ENCODE data around the gene ATP4B. TPM values are rescaled to one million over a fixed set of nuclear protein-coding genes. Genes with fewer than 3 reads are reported as not detected.

The ATP4B gene
- polyA plus RNA-seq, 2 donors = 0.04 to 0.06 TPM

- Histone ChIP-seq H3K4me3 (ENCODE audit: low read depth in 1 of 2, low read length in 2 of 2) (no peak overlapping the region), H3K36me3 (ENCODE audit: control insufficient read depth in 2 of 2, insufficient read depth in 2 of 2, low read length in 1 of 2) (no peaks in the 10 kb centered on the region), H3K27ac (ENCODE audit: low read depth in 2 of 2, low read length in 1 of 2) (no peak overlapping the region), H3K27me3 (ENCODE audit: control insufficient read depth in 1 of 2, insufficient read depth in 2 of 2, low read length in 2 of 2) (no peaks in the 10 kb centered on the region), H3K4me1 (ENCODE audit: control insufficient read depth in 2 of 2, insufficient read depth in 2 of 2, low read length in 1 of 2) (no peaks in the 10 kb centered on the region), H3K9me3 (ENCODE audit: control insufficient read depth in 2 of 2, insufficient read depth in 1 of 2, low read depth in 1 of 2, low read length in 1 of 2) (no peaks in the 10 kb centered on the region)
- 60 to 68% methylated on average over 39 to 42 of the region's 42 CpGs for WGBS, 2 donors
These were observed 947 bp downstream of the ATP4B start for GRCh38 chr13:113656831-113657671.

- no peak overlapping the region for H3K27ac ChIP-seq (ENCODE audit: low read depth in 2 of 2, low read length in 1 of 2)
- H3K4me3 ChIP-seq (ENCODE audit: low read depth in 1 of 2, low read length in 2 of 2) = no peak overlapping the region
- H3K36me3 ChIP-seq (ENCODE audit: control insufficient read depth in 2 of 2, insufficient read depth in 2 of 2, low read length in 1 of 2) = no peaks in the 10 kb centered on the region
- no peaks in the 10 kb centered on the region for H3K9me3 ChIP-seq (ENCODE audit: control insufficient read depth in 2 of 2, insufficient read depth in 1 of 2, low read depth in 1 of 2, low read length in 1 of 2)
- no peaks in the 10 kb centered on the region for H3K4me1 ChIP-seq (ENCODE audit: control insufficient read depth in 2 of 2, insufficient read depth in 2 of 2, low read length in 1 of 2)
- 91 to 92% methylated on average over 24 to 25 of the region's 25 CpGs for WGBS, 2 donors
- no peaks in the 10 kb centered on the region for H3K27me3 ChIP-seq (ENCODE audit: control insufficient read depth in 1 of 2, insufficient read depth in 2 of 2, low read length in 2 of 2)
These were observed 1.9 kb downstream of the ATP4B start for GRCh38 chr13:113656003-113656588.

DNA sequence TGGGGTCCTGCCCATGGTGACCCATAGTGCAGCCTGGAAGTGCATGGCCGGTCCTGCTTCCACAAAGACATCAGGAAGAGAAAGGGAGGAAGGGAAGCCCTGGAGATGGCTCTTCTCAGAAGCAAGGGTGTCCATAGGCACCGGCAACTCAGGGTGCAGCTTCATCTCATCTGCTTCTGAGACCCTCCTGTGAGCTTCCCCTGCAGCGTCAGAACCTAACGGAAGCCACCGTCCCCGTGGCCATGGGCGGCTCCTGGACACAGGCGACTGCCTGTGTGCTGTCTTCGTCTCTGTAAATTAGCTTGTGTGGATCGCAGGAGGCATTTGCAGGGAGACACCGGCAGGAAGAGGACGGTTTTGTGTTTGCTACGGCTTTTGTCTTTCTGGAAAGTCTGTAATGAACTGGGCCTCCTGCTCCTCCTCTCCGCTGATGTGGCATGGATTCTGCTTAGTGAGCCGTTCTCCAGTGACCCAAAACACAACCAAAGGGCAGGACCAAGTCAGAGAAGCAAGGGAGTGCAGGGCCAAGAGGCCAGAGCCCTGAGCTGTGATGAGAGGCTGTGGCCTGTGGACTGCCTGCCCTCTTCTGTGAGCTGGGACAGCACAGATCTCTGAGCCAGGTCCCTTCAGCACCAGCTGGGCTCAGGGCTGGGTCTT lies 2.5 kb downstream of the ATP4B start:
- H3K4me3 ChIP-seq (ENCODE audit: low read depth in 1 of 2, low read length in 2 of 2) = no peak overlapping the region
- no peaks in the 10 kb centered on the region for H3K36me3 ChIP-seq (ENCODE audit: control insufficient read depth in 2 of 2, insufficient read depth in 2 of 2, low read length in 1 of 2)
- no peaks in the 10 kb centered on the region for H3K27me3 ChIP-seq (ENCODE audit: control insufficient read depth in 1 of 2, insufficient read depth in 2 of 2, low read length in 2 of 2)
- H3K9me3 ChIP-seq (ENCODE audit: control insufficient read depth in 2 of 2, insufficient read depth in 1 of 2, low read depth in 1 of 2, low read length in 1 of 2) = no peaks in the 10 kb centered on the region
- no peak overlapping the region for H3K27ac ChIP-seq (ENCODE audit: low read depth in 2 of 2, low read length in 1 of 2)
- H3K4me1 ChIP-seq (ENCODE audit: control insufficient read depth in 2 of 2, insufficient read depth in 2 of 2, low read length in 1 of 2) = no peaks in the 10 kb centered on the region
- 89 to 91% methylated on average over 15 of the region's 15 CpGs for WGBS, 2 donors

GRCh38 chr13:113654591-113655345 lies 3.2 kb downstream of the ATP4B start:
- WGBS, 2 donors = 88 to 91% methylated on average over 39 of the region's 39 CpGs
- peaks cover 0 to 3% of the 10 kb centered on the region in 2 donors for H3K4me1 ChIP-seq (ENCODE audit: control insufficient read depth in 2 of 2, insufficient read depth in 2 of 2, low read length in 1 of 2)
- no peak overlapping the region for H3K4me3 ChIP-seq (ENCODE audit: low read depth in 1 of 2, low read length in 2 of 2)
- no peaks in the 10 kb centered on the region for H3K9me3 ChIP-seq (ENCODE audit: control insufficient read depth in 2 of 2, insufficient read depth in 1 of 2, low read depth in 1 of 2, low read length in 1 of 2)
- H3K27me3 ChIP-seq (ENCODE audit: control insufficient read depth in 1 of 2, insufficient read depth in 2 of 2, low read length in 2 of 2) = no peaks in the 10 kb centered on the region
- no peaks in the 10 kb centered on the region for H3K36me3 ChIP-seq (ENCODE audit: control insufficient read depth in 2 of 2, insufficient read depth in 2 of 2, low read length in 1 of 2)
- no peak overlapping the region for H3K27ac ChIP-seq (ENCODE audit: low read depth in 2 of 2, low read length in 1 of 2)

DNA sequence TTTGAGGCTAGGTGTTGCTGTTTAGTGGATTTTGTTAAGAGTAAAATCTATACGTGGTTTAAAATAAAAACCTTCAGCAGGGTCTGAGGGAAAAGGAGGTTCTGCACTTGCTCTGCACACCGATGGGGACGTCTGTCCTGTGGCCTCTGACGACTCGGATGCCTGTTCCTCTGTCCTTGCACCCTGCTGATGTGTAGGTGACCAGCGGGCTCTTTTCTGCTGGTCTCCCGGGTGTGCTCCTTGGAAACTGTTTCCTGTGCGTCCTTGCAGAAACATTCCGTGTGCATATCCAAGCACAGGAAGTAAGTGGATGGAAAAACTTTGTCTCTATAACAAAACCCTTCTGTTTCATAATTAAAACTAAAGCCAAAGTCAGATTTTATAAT lies 3.8 kb downstream of the ATP4B start:
- no peaks in the 10 kb centered on the region for H3K9me3 ChIP-seq (ENCODE audit: control insufficient read depth in 2 of 2, insufficient read depth in 1 of 2, low read depth in 1 of 2, low read length in 1 of 2)
- no peak overlapping the region for H3K27ac ChIP-seq (ENCODE audit: low read depth in 2 of 2, low read length in 1 of 2)
- peaks cover 0 to 3% of the 10 kb centered on the region in 2 donors for H3K4me1 ChIP-seq (ENCODE audit: control insufficient read depth in 2 of 2, insufficient read depth in 2 of 2, low read length in 1 of 2)
- no peak overlapping the region for H3K4me3 ChIP-seq (ENCODE audit: low read depth in 1 of 2, low read length in 2 of 2)
- H3K27me3 ChIP-seq (ENCODE audit: control insufficient read depth in 1 of 2, insufficient read depth in 2 of 2, low read length in 2 of 2) = no peaks in the 10 kb centered on the region
- 74 to 77% methylated on average over 9 of the region's 9 CpGs for WGBS, 2 donors
- H3K36me3 ChIP-seq (ENCODE audit: control insufficient read depth in 2 of 2, insufficient read depth in 2 of 2, low read length in 1 of 2) = no peaks in the 10 kb centered on the region

DNA sequence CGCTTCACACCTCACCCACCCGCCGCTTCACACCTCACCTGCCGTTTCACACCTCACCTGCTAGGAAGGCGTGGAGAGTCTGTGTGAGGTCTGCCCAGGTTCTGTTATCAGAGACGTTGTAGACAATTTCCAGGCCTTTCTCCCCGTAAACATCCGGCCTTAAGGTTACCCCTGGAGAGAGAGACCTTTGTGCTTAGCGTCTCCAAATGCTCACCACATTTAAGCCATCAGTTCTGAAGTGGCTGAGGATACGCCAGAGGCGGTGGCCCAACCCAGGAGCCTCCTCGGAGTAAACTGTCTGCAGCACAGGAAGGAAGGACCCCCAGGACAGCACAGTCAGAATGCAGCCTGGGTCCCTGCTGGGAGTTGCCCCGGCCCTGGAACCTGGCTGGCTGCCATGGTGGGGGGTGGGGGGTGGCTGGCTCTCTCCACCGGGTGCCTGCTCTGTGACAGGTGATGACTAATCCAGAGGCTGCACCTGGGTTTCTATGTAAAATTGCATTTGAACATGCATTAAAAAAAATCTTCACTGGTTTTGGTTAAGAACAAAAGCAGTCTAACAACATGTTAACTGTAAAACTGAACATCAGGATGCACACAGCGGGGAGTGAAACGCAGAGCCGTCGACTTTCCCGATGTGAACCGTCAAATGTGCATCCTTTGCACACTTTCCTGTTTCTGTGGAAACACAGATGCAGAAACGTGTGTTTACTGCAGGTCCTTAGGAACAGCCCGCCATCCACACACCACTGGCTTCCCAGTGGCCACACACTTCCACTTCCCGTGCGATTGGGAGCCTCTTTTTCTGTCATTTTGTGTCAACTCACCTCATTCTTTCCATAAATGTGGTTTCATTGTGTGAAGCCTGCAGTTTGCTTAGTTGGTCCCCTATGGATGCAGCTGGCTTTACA lies 4.5 kb downstream of the ATP4B start:
- no peak overlapping the region for H3K27ac ChIP-seq (ENCODE audit: low read depth in 2 of 2, low read length in 1 of 2)
- H3K4me1 ChIP-seq (ENCODE audit: control insufficient read depth in 2 of 2, insufficient read depth in 2 of 2, low read length in 1 of 2) = peaks cover 0 to 3% of the 10 kb centered on the region in 2 donors
- H3K9me3 ChIP-seq (ENCODE audit: control insufficient read depth in 2 of 2, insufficient read depth in 1 of 2, low read depth in 1 of 2, low read length in 1 of 2) = no peaks in the 10 kb centered on the region
- whole genome bisulfite sequencing, 2 donors = 60 to 63% methylated on average over 24 of the region's 24 CpGs
- no peaks in the 10 kb centered on the region for H3K36me3 ChIP-seq (ENCODE audit: control insufficient read depth in 2 of 2, insufficient read depth in 2 of 2, low read length in 1 of 2)
- H3K27me3 ChIP-seq (ENCODE audit: control insufficient read depth in 1 of 2, insufficient read depth in 2 of 2, low read length in 2 of 2) = no peaks in the 10 kb centered on the region
- no peak overlapping the region for H3K4me3 ChIP-seq (ENCODE audit: low read depth in 1 of 2, low read length in 2 of 2)

- WGBS, 2 donors = 89 to 90% methylated on average over 24 of the region's 24 CpGs
- no peak overlapping the region for H3K4me3 ChIP-seq (ENCODE audit: low read depth in 1 of 2, low read length in 2 of 2)
- H3K9me3 ChIP-seq (ENCODE audit: control insufficient read depth in 2 of 2, insufficient read depth in 1 of 2, low read depth in 1 of 2, low read length in 1 of 2) = no peaks in the 10 kb centered on the region
- no peak overlapping the region for H3K27ac ChIP-seq (ENCODE audit: low read depth in 2 of 2, low read length in 1 of 2)
- no peaks in the 10 kb centered on the region for H3K27me3 ChIP-seq (ENCODE audit: control insufficient read depth in 1 of 2, insufficient read depth in 2 of 2, low read length in 2 of 2)
- H3K4me1 ChIP-seq (ENCODE audit: control insufficient read depth in 2 of 2, insufficient read depth in 2 of 2, low read length in 1 of 2) = peaks cover 3 to 7% of the 10 kb centered on the region in 2 donors
- no peaks in the 10 kb centered on the region for H3K36me3 ChIP-seq (ENCODE audit: control insufficient read depth in 2 of 2, insufficient read depth in 2 of 2, low read length in 1 of 2)
These were observed 5.4 kb downstream of the ATP4B start for GRCh38 chr13:113652404-113653263.
